ENCODE data around the gene MT1X. TPM values are rescaled to one million over a fixed set of nuclear protein-coding genes. Genes with fewer than 3 reads are reported as not detected.
"Not testable (repeated sequence)": the region's sequence is repeated elsewhere in the genome, so short reads cannot be mapped to it uniquely, and the experiment has no call there.

MT1X gene
- total RNA-seq, 1 experiment from 2014 or later: 74.3 TPM

GRCh38 chr16:56658327-56658875, 23.9 kb upstream of the MT1X start:
- intact Hi-C loops (cut with micrococcal nuclease; ENCODE audit: unreplicated experiment): no loop called here
- POLR2A ChIA-PET (ENCODE audit: low non-redundant PET): no interaction called here
- Histone ChIP-seq H3K27me3 (replicated peaks; ENCODE audit: insufficient read depth, low read depth, low read length, poor library complexity) (peaks cover 12% of the 10 kb centered on the region), H3K36me3 (ENCODE audit: insufficient read depth, low read length, poor library complexity, severe bottlenecking) (no peaks in the 10 kb centered on the region), H3K27ac (ENCODE audit: low read depth, low read length, poor library complexity, severe bottlenecking) (no peak overlapping the region), H3K4me1 (ENCODE audit: insufficient read depth, low read length, poor library complexity, severe bottlenecking) (no peaks in the 10 kb centered on the region), H3K9me3 (ENCODE audit: low read depth, low read length, poor library complexity, severe bottlenecking) (no peaks in the 10 kb centered on the region), H3K4me3 (ENCODE audit: low read depth, low read length, poor library complexity, severe bottlenecking) (peak overlapping the region; percentile 66)
- DNase-seq (ENCODE audit: low spot score): no peak
- TSS peak; percentile 84 for BruUV-seq (replicated peaks)
- TF ChIP-seq CTCF (conservative IDR thresholded peaks at IDR 0.05; ENCODE audit: low read depth, low read length): no peak
- TF ChIP-seq EZH2 (IDR thresholded peaks at IDR 0.05; ENCODE audit: borderline replicate concordance, low read depth, low read length, poor library complexity, severe bottlenecking): no peak
- CTCF ChIA-PET: no interaction called here

- H3K36me3 ChIP-seq (ENCODE audit: insufficient read depth, low read length, poor library complexity, severe bottlenecking): no peaks in the 10 kb centered on the region
- peaks cover 25% of the 10 kb centered on the region for H3K27me3 ChIP-seq (replicated peaks; ENCODE audit: insufficient read depth, low read depth, low read length, poor library complexity)
- BruUV-seq (replicated peaks): no TSS peak
- H3K9me3 ChIP-seq (ENCODE audit: low read depth, low read length, poor library complexity, severe bottlenecking): no peaks in the 10 kb centered on the region
- no peak for DNase-seq (ENCODE audit: low spot score)
- intact Hi-C loops (cut with micrococcal nuclease; ENCODE audit: unreplicated experiment): no loop called here
- no peak overlapping the region for H3K27ac ChIP-seq (ENCODE audit: low read depth, low read length, poor library complexity, severe bottlenecking)
- ChIA-PET POLR2A (ENCODE audit: low non-redundant PET) (no interaction called here), CTCF (no interaction called here)
- TF ChIP-seq EZH2 (IDR thresholded peaks at IDR 0.05; ENCODE audit: borderline replicate concordance, low read depth, low read length, poor library complexity, severe bottlenecking) (no peak), CTCF (conservative IDR thresholded peaks at IDR 0.05; ENCODE audit: low read depth, low read length) (no peak)
- no peaks in the 10 kb centered on the region for H3K4me1 ChIP-seq (ENCODE audit: insufficient read depth, low read length, poor library complexity, severe bottlenecking)
- peak overlapping the region; percentile 15 for H3K4me3 ChIP-seq (ENCODE audit: low read depth, low read length, poor library complexity, severe bottlenecking)
Measured at GRCh38 chr16:56662357-56663354, 19.6 kb upstream of the MT1X start.

- Histone ChIP-seq H3K4me1 (ENCODE audit: insufficient read depth, low read length, poor library complexity, severe bottlenecking) (no peaks in the 10 kb centered on the region), H3K4me3 (ENCODE audit: low read depth, low read length, poor library complexity, severe bottlenecking) (no peak overlapping the region), H3K36me3 (ENCODE audit: insufficient read depth, low read length, poor library complexity, severe bottlenecking) (no peaks in the 10 kb centered on the region), H3K27ac (ENCODE audit: low read depth, low read length, poor library complexity, severe bottlenecking) (no peak overlapping the region), H3K27me3 (replicated peaks; ENCODE audit: insufficient read depth, low read depth, low read length, poor library complexity) (peaks cover 43% of the 10 kb centered on the region), H3K9me3 (ENCODE audit: low read depth, low read length, poor library complexity, severe bottlenecking) (no peaks in the 10 kb centered on the region)
- POLR2A ChIA-PET (ENCODE audit: low non-redundant PET): no interaction called here
- no peak for TF ChIP-seq CTCF (conservative IDR thresholded peaks at IDR 0.05; ENCODE audit: low read depth, low read length)
- TF ChIP-seq EZH2 (IDR thresholded peaks at IDR 0.05; ENCODE audit: borderline replicate concordance, low read depth, low read length, poor library complexity, severe bottlenecking): no peak
- no TSS peak for BruUV-seq (replicated peaks)
- CTCF ChIA-PET: no interaction called here
- intact Hi-C loops (cut with micrococcal nuclease; ENCODE audit: unreplicated experiment): no loop called here
- DNase-seq (ENCODE audit: low spot score): no peak
Measured at GRCh38 chr16:56664506-56664905, 17.8 kb upstream of the MT1X start.

GRCh38 chr16:56665286-56666261, 16.7 kb upstream of the MT1X start:
- DNase-seq (ENCODE audit: low spot score); H3K4me1 ChIP-seq (ENCODE audit: insufficient read depth, low read length, poor library complexity, severe bottlenecking); H3K36me3 ChIP-seq (ENCODE audit: insufficient read depth, low read length, poor library complexity, severe bottlenecking); CTCF ChIA-PET; BruUV-seq (replicated peaks); POLR2A ChIA-PET (ENCODE audit: low non-redundant PET); H3K27ac ChIP-seq (ENCODE audit: low read depth, low read length, poor library complexity, severe bottlenecking); intact Hi-C loops (cut with micrococcal nuclease; ENCODE audit: unreplicated experiment); H3K4me3 ChIP-seq (ENCODE audit: low read depth, low read length, poor library complexity, severe bottlenecking); H3K9me3 ChIP-seq (ENCODE audit: low read depth, low read length, poor library complexity, severe bottlenecking): not testable (repeated sequence)
- peaks cover 50% of the 10 kb centered on the region for H3K27me3 ChIP-seq (replicated peaks; ENCODE audit: insufficient read depth, low read depth, low read length, poor library complexity)
